NCI-H187 (cell line): ENCODE data around the gene SPCS1.
"Not testable (repeated sequence)": the region's sequence is repeated elsewhere in the genome, so short reads cannot be mapped to it uniquely, and the experiment has no call there.

ENCODE experiments used
- DNase-seq, 2 experiments: peaks; one replicate each; lab custom pipeline; 2025; lab: John Stamatoyannopoulos, UW

The SPCS1 gene

DNA sequence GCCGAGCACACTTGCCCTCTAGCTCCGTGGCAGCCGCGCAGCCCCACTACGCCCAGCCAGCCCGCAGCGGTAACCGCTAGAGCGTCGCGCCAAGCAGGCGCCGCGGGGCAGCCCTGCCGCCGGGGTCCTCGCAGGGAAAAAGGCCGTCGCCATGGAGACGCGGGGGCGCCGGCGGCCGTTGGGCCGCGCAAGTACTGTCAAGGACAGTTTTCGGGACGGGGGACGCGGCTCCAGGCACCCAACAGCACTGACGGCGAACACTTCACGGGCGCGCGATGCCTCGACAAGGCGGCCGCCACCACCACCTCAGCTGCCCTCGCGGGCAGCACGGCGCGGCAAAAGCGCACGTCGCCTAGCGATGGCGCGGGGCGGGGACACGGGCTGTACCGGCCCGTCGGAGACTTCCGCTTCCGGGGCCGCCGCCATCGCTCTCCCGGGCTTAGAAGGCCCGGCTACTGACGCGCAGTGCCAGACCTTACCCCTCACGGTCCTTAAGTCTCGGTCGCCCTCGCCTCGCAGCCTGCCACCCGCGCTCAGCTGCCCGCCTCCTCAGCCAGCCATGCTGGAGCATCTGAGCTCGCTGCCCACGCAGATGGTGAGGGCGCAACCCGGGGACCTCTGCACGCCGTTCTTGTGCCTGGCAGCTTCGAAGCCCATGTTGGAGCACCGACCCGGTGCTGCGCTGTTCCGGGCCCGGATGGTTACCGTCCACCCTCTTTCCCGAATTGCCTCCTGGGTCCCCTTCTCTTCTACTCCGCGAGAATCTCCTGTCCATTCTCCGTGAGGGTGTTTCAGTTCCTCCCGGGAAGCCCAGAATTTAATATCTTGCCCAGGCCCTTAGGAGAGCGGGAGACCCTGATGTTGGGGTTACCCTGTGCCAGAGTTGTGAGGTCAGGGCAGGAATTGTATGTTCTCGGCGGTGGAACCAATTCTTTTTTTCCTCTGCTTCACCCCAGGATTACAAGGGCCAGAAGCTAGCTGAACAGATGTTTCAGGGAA is at the start of gene SPCS1, which contains the start of gene GLT8D1:
TSS of gene SPCS1 (plus strand) at position 419 of the 999 bp plus-strand sequence. CDS start at position 560, 141 bp downstream.
TSS of gene GLT8D1 (minus strand) at position 104 of the 999 bp plus-strand sequence. CDS start 5,331 bp downstream, outside the sequence.
- DNase-seq, result peak; percentile 33 to 47

DNA sequence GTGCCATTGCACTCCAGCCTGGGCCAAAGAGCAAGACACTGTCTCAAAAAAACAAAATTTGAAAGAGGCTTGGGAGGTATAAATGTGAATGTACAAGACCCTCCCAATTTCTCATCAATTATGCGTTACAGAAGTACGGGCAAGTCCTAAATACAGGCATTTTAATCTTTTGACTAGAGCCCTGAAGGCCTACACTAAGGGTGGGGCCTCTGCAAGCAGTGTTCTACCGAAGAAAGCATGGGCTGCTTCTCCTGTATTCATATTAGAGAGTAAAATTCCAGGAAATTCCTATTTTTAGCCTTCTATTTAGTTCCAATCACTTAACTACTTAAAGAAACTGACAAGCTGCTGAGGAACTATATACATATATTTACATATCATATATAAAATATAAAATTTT is 45.9 kb upstream of the SPCS1 start:
- no peak for DNase-seq

DNA sequence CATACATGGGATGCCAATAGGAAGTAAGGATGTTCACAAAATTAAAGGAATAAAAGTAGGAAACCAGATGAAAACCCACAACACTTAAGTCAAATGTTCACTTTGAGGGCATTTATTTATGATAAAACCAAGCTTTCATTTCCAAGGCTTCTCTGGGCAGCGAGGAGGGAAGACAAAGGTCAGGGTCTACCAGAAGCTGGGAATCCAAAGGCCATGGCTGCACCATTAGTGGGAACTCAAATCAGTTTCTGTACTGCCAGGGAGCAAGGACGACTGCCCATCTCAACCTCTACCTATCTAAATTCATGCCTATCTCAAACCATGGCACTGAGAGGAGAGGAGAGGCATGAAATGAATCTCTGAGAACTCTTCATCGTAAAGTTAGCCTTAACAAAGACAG is 42.8 kb upstream of the SPCS1 start:
- DNase-seq, result no peak

DNA sequence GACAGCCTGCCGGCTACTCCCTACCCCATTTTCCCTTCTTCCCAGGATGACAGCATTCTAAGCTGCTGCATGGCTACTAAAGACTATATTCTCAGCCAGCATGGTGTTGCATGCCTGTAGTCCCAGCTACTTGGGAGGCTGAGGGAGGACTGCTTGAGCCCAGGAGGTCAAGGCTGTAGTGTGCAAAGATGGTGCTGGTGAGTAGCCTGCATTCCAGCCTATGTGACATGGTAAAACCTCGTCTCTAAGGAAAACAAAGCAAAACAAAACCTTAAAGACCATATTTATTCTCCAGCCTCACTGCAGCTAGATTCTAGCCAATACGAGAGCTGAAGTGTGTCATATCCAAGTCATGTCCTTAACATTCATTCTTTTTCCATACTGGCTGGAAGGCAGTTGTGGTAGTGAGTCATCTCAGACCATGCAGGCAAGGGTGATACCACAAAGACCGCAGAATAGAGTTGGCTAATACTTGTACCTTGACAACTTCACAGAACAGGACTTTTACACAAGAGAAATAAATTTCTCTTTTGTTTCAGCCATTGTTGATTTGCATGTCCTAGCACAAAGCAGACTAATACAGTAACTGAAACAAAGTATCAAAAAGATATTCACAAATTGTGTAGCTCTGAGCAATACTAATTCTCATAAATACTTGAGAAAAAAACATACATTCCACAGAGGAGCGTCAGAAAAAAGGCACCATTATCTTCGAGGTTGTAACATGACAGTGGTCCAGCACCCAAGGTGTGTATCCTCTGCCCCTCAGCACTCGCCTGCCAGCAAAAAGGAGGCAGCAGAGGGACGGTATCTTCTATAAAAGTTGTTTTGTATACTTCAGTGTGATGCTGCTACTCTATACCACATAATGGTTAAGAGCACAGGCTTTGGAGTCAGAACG is 35.0 kb upstream of the SPCS1 start:
- no peak for DNase-seq

DNA sequence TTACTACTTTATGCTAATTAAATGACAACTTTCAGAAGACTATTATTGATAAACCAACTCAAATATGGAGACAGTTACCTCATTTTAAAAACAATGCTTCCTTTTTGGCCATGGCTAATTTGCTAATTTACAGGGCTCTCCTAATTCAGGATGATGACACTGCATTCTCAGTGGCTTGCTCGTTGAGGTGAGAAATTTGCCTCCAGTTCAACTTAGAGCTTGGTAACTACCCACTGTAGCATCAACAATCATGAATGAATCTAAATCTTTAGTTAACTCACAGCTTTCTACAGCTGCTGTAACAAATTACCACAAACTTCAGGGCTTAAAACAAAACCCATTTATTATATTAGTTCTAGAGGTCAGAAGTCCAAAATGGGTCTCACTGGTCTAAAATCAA is 34.2 kb upstream of the SPCS1 start:
- DNase-seq, result no peak

DNA sequence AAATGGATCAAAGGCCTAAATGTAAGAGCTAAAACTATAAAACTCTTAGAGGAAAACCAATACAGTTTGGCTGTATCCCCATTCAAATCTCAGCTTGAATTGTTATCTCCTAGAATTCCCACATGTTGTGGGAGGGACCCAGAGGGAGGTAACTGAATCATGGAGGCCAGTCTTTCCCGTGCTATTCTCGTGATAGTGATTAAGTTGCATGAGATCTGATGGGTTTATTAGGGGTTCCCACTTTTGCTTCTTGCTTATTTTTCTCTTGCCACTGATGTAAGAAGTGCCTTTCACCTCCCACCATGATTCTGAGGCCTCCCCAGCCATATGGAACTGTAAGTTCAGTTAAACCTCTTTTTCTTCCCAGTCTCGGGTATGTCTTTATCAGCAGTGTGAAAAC is 29.7 kb upstream of the SPCS1 start:
- DNase-seq, result not testable (repeated sequence)

DNA sequence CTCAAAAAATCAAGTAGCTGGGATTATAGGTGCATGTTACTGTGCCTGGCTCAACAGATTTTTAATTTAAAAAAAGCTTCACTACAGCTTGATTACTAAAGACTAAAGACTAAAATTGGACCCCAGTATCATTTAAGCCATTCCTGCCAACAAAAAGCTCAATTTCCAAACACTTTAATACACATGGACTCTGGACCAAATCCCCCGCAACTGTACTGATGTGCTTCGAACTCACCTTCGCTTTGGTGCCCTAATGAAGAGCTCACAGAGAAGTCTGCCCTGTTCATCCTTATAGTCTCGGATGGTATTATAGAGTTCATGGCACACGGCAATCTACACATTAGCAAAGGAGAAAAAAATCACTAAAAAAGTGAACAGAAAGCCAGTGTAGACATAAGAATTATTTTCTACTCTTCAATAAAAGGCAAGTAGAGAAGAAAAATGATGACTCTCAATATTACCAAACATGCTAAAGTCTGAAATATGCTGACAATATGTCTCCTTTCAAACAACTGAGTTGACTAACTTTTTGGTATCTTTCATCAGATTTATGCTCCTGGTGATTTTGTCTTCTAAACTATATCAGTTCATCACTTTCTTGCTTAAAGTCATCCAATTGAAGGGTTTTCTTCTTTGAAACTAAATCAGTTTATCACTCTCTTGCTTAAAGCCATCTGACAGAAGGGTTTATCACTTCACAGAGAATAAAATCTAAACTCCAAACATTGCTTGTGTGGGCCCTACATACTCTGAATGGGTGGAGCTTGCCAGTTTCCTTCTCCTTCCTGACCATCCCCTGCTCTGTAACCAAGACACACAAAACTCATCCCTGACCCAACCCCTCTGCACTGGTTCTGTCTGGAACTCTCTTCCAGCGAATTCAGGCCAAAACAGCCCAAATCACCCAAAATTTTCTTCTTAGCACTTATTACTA is 27.4 kb upstream of the SPCS1 start:
- DNase-seq, result no peak

DNA sequence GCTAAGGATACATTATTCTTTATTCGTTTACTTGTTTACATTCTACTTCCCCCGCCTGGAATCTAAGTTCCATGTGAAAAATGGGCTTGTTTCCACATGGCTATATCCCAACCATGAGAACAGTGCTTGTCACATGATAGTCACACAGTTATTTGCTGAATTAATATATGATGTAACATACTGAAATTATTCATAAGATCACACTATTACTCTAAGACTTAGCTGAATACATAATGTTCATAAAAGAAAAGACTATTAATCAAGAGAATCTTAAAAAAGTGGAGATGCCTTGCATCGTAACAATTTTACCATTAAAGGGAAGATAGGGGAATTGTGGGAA is 26.7 kb upstream of the SPCS1 start:
- DNase-seq, result no peak

DNA sequence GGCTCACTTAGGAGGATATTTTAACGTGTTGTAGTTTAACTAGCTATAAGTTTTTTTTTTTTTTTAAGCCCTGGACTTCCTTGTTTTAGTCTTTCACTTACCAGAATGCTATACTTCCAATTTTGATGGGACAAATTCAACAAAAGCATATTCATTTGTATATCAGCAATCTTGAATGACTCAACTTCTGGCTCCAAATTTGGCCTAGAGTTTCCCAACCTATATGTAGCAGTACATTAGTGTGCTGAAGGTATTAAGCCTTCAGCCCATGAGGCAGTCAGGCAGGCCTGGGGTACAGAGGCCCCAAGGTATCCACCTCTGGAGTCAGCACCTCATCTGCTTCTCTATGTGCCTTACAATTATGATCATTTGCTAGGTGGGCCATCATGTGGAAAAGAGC is 26.1 kb upstream of the SPCS1 start:
- no peak for DNase-seq

DNA sequence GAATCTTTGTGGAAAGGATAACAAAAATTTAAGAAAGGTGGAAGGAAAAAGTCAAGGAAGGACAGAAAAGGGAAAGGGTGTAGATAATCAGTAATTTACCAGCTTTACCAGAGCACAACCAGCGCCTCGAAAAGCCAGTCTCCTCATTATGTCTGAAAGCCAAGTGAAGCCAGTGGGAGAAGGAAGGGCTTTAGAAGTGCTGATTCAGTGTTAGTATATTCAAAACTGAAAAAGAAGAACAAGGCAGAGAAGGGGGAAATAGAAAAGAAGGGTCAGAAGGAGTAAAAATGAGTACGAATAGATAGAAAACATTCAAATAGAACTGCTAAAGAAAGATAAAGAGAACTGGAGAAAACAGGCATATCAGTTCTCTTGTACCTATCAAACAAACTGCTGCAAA is 24.3 kb upstream of the SPCS1 start:
- no peak for DNase-seq

DNA sequence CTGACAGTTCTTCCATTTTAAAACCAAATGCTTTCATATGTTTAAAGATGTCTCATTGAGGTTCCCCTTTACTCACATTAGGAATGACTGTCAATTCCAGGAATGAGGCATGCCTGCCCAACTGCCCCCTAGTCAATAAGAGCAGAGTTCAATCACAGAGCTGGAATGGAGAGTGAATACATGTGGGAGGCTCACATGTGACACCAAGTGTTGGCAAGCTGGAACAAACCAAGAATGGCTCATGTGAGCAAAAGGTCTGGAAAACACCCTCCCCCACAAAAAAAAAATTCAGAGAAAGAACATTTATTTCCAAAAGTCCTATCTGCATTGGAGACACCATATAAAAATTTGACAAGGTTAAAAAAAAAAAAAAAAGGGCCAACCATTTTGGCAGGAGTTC is 23.9 kb upstream of the SPCS1 start:
- no peak for DNase-seq

DNA sequence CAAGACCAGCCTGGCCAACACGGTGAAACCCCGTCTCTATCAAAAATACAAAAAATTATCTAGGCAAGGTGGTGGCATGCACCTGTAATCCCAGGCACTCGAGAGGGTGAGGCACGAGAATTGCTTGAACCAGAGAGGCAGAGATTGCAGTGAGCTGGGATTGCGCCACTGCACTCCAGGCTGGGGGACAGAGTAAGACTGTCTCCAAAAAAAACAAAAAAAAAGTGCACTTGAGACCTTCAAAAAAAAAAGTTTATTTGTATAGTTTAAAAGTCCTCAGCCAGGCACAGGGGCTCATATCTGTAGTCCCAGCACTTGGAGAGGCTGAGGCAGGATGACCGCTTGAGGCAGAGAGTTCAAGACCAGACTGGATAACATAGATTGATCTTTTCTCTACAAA is 22.3 kb upstream of the SPCS1 start:
- no peak for DNase-seq

DNA sequence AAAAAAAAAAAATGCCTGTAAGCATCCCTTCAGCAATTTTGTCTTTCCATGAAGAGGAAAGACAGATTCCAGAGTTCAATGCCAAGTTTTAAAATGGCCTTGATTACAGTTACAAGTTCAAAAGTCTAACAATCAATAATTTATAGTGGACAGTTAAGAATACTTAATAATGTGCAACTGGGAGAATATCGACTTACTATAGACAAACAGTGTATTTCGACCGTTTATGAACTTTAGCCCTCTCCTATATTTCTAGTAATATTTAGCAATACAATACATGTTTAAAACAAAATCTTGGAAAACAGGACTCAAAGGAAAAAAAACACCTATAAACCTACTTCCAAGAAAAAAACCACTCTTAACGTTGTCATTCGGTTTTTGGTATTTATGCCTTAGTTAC is 21.7 kb upstream of the SPCS1 start:
- no peak for DNase-seq

DNA sequence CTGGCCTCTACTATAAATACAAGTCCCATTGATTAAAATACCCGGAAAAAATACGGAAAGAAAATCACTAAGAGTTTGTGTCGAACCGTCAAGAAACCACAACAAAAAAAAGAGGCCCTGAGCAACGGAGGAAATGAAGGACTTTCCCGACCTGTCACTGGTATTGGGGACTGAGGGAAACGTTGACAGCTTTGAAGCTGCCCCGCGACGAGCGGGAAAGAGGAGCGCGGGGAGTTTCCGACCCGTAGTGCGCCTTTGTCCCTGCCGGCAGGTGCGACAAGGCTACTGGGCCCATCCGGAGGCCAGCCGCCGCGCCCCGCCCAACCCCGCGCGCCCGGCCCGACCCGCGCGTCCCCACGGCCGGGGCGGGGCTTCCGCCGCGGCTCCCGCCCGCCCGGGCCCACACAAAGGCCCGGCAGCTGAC is 20.6 kb upstream of the SPCS1 start:
- peak; percentile 48 to 72 for DNase-seq

DNA sequence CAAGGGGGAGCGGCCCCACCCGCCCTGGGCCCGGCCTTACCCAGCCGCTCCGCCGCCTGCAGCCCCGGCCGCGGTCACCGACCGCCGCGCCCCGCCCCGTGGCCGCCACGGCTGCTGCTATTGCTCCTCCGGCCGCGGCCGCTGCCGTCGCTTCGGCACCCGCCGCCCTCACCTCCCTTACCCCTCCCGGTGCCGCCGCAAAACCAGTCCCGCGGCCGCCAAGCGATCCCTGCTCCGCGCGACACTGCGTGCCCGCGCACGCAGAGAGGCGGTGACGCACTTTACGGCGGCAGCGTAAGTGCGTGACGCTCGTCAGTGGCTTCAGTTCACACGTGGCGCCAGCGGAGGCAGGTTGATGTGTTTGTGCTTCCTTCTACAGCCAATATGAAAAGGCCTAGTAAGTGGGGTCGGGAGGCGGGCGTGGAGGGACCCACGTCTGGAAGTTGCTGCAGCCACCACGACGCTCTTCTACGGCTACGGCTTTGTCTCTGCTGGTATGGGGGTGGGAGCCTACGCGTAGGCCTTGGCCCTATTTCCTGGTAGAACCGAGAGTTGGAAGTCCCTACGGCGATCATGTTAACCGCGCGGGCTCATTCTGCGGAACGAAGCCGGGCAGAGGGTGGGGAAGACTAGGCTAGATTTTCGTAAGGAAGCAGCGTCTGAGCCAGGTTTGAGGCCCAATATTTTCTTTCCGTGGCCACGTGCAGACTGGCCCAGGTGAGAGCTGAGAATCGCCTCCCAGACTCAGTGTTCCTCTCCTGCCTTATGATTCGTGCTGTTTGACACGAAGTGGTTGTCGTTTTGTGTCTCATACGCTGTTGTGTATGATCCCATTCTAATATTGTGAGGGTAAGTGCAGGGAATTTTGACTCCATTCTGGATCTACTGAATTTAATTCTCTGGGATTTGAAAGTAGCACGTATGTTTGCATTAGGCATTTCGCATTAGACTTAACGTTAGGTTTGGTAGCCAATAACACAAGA is 19.9 kb upstream of the SPCS1 start, which contains the start of the genes GNL3 and PBRM1:
TSS of gene GNL3 (plus strand) at position 324 of the 983 bp plus-strand sequence. CDS start at position 385, 61 bp downstream.
TSS of gene PBRM1 (minus strand) at position 205 of the 983 bp plus-strand sequence.
- peak; percentile 48 to 56 for DNase-seq

DNA sequence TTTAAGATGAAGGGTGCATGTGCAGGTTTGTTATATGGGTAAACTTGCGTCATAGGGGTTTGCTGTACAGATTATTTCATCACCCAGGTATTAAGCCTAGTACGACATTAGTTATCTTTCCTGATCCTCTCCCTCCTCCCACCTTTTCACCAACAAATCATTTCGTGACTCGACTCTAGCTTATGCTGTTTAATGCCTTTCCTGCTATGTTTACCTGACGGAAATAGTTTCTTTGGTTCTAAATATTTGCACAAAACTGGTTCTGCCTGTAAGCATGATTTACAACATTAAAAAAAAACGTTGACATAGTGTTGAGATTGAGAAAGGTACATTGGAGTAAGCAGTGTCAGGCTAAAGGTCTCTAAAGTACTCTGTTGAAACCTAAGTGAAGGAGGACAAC is 17.6 kb upstream of the SPCS1 start:
- no peak for DNase-seq

DNA sequence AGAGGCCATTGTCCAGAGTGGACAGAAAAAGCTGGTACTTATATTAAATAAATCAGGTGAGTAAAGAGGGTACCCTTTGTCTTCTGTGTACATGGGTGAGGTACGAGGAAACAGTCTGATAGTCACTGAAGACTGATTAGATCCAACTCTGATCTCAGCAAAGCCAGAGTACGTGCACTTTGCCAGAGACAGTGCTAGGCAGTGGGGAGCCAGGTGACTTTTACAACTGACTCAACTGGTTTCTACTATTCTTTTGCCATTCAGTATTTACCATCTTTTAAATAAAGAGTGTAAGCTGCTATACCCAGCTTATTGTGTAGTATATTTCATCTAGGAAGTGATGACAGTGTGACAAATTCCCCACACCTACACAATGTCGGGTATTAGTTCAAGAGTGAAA is 16.8 kb upstream of the SPCS1 start:
- DNase-seq, result no peak

DNA sequence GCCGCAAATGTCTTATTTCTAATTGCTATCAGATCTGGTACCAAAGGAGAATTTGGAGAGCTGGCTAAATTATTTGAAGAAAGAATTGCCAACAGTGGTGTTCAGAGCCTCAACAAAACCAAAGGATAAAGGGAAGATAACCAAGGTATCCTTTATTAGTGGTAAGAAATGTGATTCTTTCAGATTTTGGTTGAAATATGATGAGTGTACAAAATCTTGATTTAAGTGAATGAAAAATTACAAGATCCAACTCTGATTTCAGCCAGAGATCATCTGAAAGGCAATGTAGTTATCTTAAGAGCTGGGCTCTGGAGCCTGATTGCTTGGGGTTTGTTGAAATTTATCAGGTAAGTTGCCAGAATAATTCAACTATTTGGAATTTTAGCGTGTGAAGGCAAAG is 15.3 kb upstream of the SPCS1 start:
- no peak for DNase-seq

DNA sequence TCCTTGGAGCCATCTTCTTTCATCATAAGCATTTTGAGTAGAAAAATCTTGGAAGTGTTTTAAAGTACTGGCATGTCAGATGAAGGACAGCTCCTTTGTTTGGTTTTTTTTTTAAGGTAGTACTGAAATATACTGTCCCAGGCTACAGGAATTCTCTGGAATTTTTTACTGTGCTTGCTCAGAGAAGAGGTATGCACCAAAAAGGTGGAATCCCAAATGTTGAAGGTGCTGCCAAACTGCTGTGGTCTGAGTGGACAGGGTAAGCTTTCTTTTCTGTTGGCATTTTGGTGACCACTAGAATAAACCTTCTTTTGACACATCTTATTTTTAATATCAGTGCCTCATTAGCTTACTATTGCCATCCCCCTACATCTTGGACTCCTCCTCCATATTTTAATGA is 12.8 kb upstream of the SPCS1 start:
- no peak for DNase-seq
